IMR-90 (cell line): Measurements from ENCODE around the gene LRRC66. TPM values are rescaled to one million over a fixed set of nuclear protein-coding genes. Genes with fewer than 3 reads are reported as not detected.

Source experiments
- ATAC-seq: fragments of 200-7000 bp; cut with Tn5 transposase; 2 replicates; pipeline ENCODE4 v1.9.1; 2020; ENCODE audit warnings: low read depth, mild to moderate bottlenecking, moderate library complexity
- BruUV-seq: library from RNA; stranded (reverse); fragments of 400-500 nt; replicated peaks from 2 replicates; lab custom pipeline; 2021; lab: Mats Ljungman, UMichigan
- CTCF ChIA-PET: fragments of 300-600 bp; formaldehyde crosslinking; extraction: SDS; loops from one replicate; lab custom pipeline; 2021; ENCODE audit warnings: antibody characterized with exemption; lab: Yijun Ruan, JAX
- POLR2A ChIA-PET: fragments of 300-600 bp; sonication (Branson Sonifier 250); formaldehyde crosslinking; loops from one replicate; lab custom pipeline; 2022; ENCODE audit warnings: antibody characterized with exemption; ENCODE audit not compliant: unreplicated experiment; lab: Charles Lee
- DNase-seq: peaks from one replicate; pipeline ENCODE4 v3.0.0; 2013
- H2AFZ ChIP-seq: replicated peaks from 2 replicates; pipeline ENCODE3; 2013; ENCODE audit warnings: low read length, mild to moderate bottlenecking; ENCODE audit not compliant: poor library complexity
- H2AK5ac ChIP-seq: 2 replicates; pipeline ENCODE4 v1.6.1; 2013; ENCODE audit warnings: low read depth, low read length, inconsistent platforms
- H2AK9ac ChIP-seq: replicated peaks from 2 replicates; pipeline ENCODE3; 2013; ENCODE audit warnings: mild to moderate bottlenecking, low read depth, low read length, moderate library complexity; ENCODE audit not compliant: poor library complexity
- H2BK120ac ChIP-seq: 2 replicates; pipeline ENCODE4 v1.6.1; 2013; ENCODE audit warnings: low read depth, low read length, inconsistent platforms
- H2BK15ac ChIP-seq: 3 replicates; pipeline ENCODE4 v1.6.1; 2013; ENCODE audit warnings: low read depth, low read length, inconsistent platforms
- H2BK20ac ChIP-seq: 2 replicates; pipeline ENCODE4 v1.6.1; 2013; ENCODE audit warnings: low read depth, mild to moderate bottlenecking, inconsistent platforms, low read length, moderate library complexity
- H2BK5ac ChIP-seq: 2 replicates; pipeline ENCODE4 v1.6.1; 2013; ENCODE audit warnings: mild to moderate bottlenecking, low read depth, low read length, inconsistent platforms; ENCODE audit not compliant: poor library complexity, severe bottlenecking
- H3K14ac ChIP-seq: replicated peaks from 2 replicates; pipeline ENCODE4 v1.6.1; 2013; ENCODE audit warnings: low read depth, low read length, inconsistent platforms
- H3K18ac ChIP-seq: 2 replicates; pipeline ENCODE4 v1.6.1; 2013; ENCODE audit warnings: low read depth, low read length, control low read depth
- H3K23ac ChIP-seq: 2 replicates; pipeline ENCODE4 v1.6.1; 2013; ENCODE audit warnings: low read depth, low read length, inconsistent platforms
- H3K27ac ChIP-seq: 2 replicates; pipeline ENCODE4 v1.5.1; 2013; ENCODE audit warnings: mild to moderate bottlenecking, control low read depth, low read length; ENCODE audit not compliant: insufficient read depth
- H3K27me3 ChIP-seq: 2 replicates; pipeline ENCODE4 v1.6.1; 2013; ENCODE audit warnings: low read length; ENCODE audit not compliant: control insufficient read depth, insufficient read depth
- H3K36me3 ChIP-seq: 2 replicates; pipeline ENCODE4 v1.6.1; 2013; ENCODE audit warnings: low read length, mixed read lengths; ENCODE audit not compliant: control insufficient read depth, insufficient read depth
- H3K4ac ChIP-seq: 2 replicates; pipeline ENCODE4 v1.6.1; 2013; ENCODE audit warnings: low read depth, low read length, inconsistent platforms
- H3K4me1 ChIP-seq: 2 replicates; pipeline ENCODE4 v1.6.1; 2013; ENCODE audit warnings: low read length, mixed read lengths; ENCODE audit not compliant: control insufficient read depth, insufficient read depth
- H3K4me2 ChIP-seq: 2 replicates; pipeline ENCODE4 v1.6.1; 2013; ENCODE audit warnings: low read depth, mild to moderate bottlenecking, control low read depth, low read length, moderate library complexity
- H3K4me3 ChIP-seq: 2 replicates; pipeline ENCODE4 v1.5.1; 2013; ENCODE audit warnings: low read depth, mild to moderate bottlenecking, control low read depth, low read length, moderate library complexity; ENCODE audit not compliant: insufficient read depth
- H3K56ac ChIP-seq: 2 replicates; pipeline ENCODE4 v1.6.1; 2013; ENCODE audit warnings: low read length, inconsistent platforms; ENCODE audit not compliant: insufficient read depth; ENCODE audit errors: extremely low read depth
- H3K79me1 ChIP-seq, 2 experiments: 2 replicates each; pipeline ENCODE4 v1.6.1; 2013; ENCODE audit warnings: low read length in 2 of 2, inconsistent platforms in 1 of 2, low read depth in 1 of 2
- H3K9ac ChIP-seq: 2 replicates; pipeline ENCODE4 v1.6.1; 2013; ENCODE audit warnings: low read depth, low read length, control low read depth
- H3K9me1 ChIP-seq: 2 replicates; pipeline ENCODE4 v1.6.1; 2013; ENCODE audit warnings: low read length, inconsistent platforms; ENCODE audit not compliant: insufficient read depth
- H3K9me3 ChIP-seq: 2 replicates; pipeline ENCODE4 v1.6.1; 2013; ENCODE audit warnings: low read length; ENCODE audit not compliant: control insufficient read depth, insufficient read depth
- H4K20me1 ChIP-seq: 2 replicates; pipeline ENCODE4 v1.6.1; 2013; ENCODE audit warnings: low read length, inconsistent platforms; ENCODE audit not compliant: insufficient read depth
- H4K5ac ChIP-seq: 2 replicates; pipeline ENCODE4 v1.6.1; 2013; ENCODE audit warnings: mild to moderate bottlenecking, low read depth, low read length, control low read depth
- H4K8ac ChIP-seq, 2 experiments: 2 replicates each; pipeline ENCODE4 v1.6.1; 2013; ENCODE audit warnings: low read depth in 2 of 2, low read length in 2 of 2, control low read depth in 1 of 2, inconsistent platforms in 1 of 2
- H4K91ac ChIP-seq: 2 replicates; pipeline ENCODE4 v1.6.1; 2013; ENCODE audit warnings: low read depth, low read length, inconsistent platforms; ENCODE audit not compliant: insufficient read depth
- CEBPB ChIP-seq: IDR thresholded peaks from 2 replicates; pipeline ENCODE4 v1.6.1; 2012; ENCODE audit warnings: low read depth, low read length, improper control_type of control experiment
- CHD1 ChIP-seq: IDR thresholded peaks from 2 replicates; pipeline ENCODE4 v1.6.1; 2012; ENCODE audit warnings: low read depth, low read length, improper control_type of control experiment
- CTCF ChIP-seq: conservative IDR thresholded peaks from 2 replicates; pipeline ENCODE4 v1.5.1; 2012; ENCODE audit warnings: mild to moderate bottlenecking, low read depth, low read length, improper control_type of control experiment
- ELK1 ChIP-seq: fragments of 150-350 bp; IDR thresholded peaks from 2 replicates; pipeline ENCODE4 v1.6.1; 2016; ENCODE audit warnings: low read depth, mild to moderate bottlenecking, low read length, moderate library complexity, borderline replicate concordance
- FOS ChIP-seq: fragments of 150-350 bp; IDR thresholded peaks from 2 replicates; pipeline ENCODE4 v1.6.1; 2016; ENCODE audit warnings: low read depth, low read length
- MAFK ChIP-seq: IDR thresholded peaks from 2 replicates; pipeline ENCODE4 v1.6.1; 2012; ENCODE audit warnings: low read depth, low read length, improper control_type of control experiment
- MXI1 ChIP-seq: IDR thresholded peaks from 2 replicates; pipeline ENCODE4 v1.6.1; 2012; ENCODE audit warnings: low read depth, mild to moderate bottlenecking, low read length, moderate library complexity, borderline replicate concordance
- NFE2L2 ChIP-seq: fragments of 150-350 bp; IDR thresholded peaks from 2 replicates; pipeline ENCODE4 v1.6.1; 2016; ENCODE audit warnings: low read depth, mild to moderate bottlenecking, low read length
- POLR2A ChIP-seq: IDR thresholded peaks from 2 replicates; pipeline ENCODE4 v1.6.1; 2012; ENCODE audit warnings: mild to moderate bottlenecking, low read depth, low read length
- RAD21 ChIP-seq: IDR thresholded peaks from 2 replicates; pipeline ENCODE4 v1.6.1; 2012; ENCODE audit warnings: low read length, improper control_type of control experiment
- RCOR1 ChIP-seq: IDR thresholded peaks from 2 replicates; pipeline ENCODE4 v1.6.1; 2012; ENCODE audit warnings: mild to moderate bottlenecking, low read length, improper control_type of control experiment; ENCODE audit not compliant: insufficient replicate concordance
- USF2 ChIP-seq: fragments of 150-350 bp; IDR thresholded peaks from 2 replicates; pipeline ENCODE4 v1.6.1; 2017; ENCODE audit warnings: mild to moderate bottlenecking, antibody characterized with exemption, low read length, low read depth
- WGBS, 2 experiments: methylation state at CpG; one replicate each; pipeline versions ENCODE4 v1.1.5 to v1.1.7; 2013; ENCODE audit warnings: missing lambda C conversion rate in 2 of 2; ENCODE audit not compliant: insufficient read length in 1 of 2; ENCODE audit errors: extremely low coverage in 2 of 2; 5-methylcytosine and 5-hydroxymethylcytosine counted together
- dilution Hi-C: fragments of 300-500 bp; cut with HindIII; formaldehyde crosslinking; loops from one replicate; pipeline ENCODE4 v1.14.3; 2018; ENCODE audit warnings: low sequenced_read_pairs; ENCODE audit not compliant: unreplicated experiment
- in situ Hi-C: fragments of 300-500 bp; cut with MboI; formaldehyde crosslinking; loops from 3 replicates; pipeline ENCODE4 v1.14.3; 2019; ENCODE audit warnings: low sequenced_read_pairs, inconsistent platforms, mixed read lengths
- intact Hi-C: fragments of 100-400 bp; cut with micrococcal nuclease; formaldehyde crosslinking; loops from 2 replicates; pipeline ENCODE4 v1.10.0; 2022
- polyA plus RNA-seq, 3 experiments: library from polyadenylated mRNA; depleted of rRNA; stranded (reverse); fragments of >200 nt; gene quantifications; 2 replicates each; pipeline ENCODE4 v1.2.3, GENCODE V29; 2012; ENCODE audit warnings: low replicate concordance in 1 of 3
- total RNA-seq: library from RNA; depleted of rRNA; stranded (reverse); fragments of >200 nt; gene quantifications from 2 replicates; pipeline ENCODE4 v1.2.3, GENCODE V29; 2012

LRRC66 gene
- total and polyA plus RNA-seq, 2 of the 4 experiments (the other 2 are of a cell fraction), result 0.09 to 0.18 TPM

- Histone ChIP-seq H3K56ac (no peak overlapping the region), H4K5ac (no peak overlapping the region), H3K14ac (no peak overlapping the region), H2AK5ac (no peak overlapping the region), H3K4me1 (no peaks in the 10 kb centered on the region), H2BK5ac (no peak overlapping the region), H3K36me3 (no peaks in the 10 kb centered on the region), H3K27ac (no peak overlapping the region), H4K8ac (no peak overlapping the region), H2AFZ (no peak overlapping the region), H3K4me3 (no peak overlapping the region), H4K20me1 (no peaks in the 10 kb centered on the region), H3K27me3 (no peaks in the 10 kb centered on the region), H2BK120ac (no peak overlapping the region), H3K9me3 (no peaks in the 10 kb centered on the region), H3K18ac (no peak overlapping the region), H4K91ac (no peak overlapping the region), H2BK20ac (no peak overlapping the region), H3K79me1 (no peaks in the 10 kb centered on the region), H2BK15ac (no peak overlapping the region), H2AK9ac (no peak overlapping the region), H3K4me2 (no peak overlapping the region), H3K4ac (no peak overlapping the region), H3K9ac (no peak overlapping the region), H3K9me1 (no peaks in the 10 kb centered on the region), H3K23ac (no peak overlapping the region)
- no peak for TF ChIP-seq RAD21
- no peak for TF ChIP-seq CEBPB
- TF ChIP-seq RCOR1, result no peak
- TF ChIP-seq MXI1, result no peak
- TF ChIP-seq POLR2A, result no peak
- no peak for TF ChIP-seq CTCF
- TF ChIP-seq CHD1, result no peak
- TF ChIP-seq NFE2L2, result no peak
- TF ChIP-seq MAFK, result no peak
- no peak for TF ChIP-seq FOS
- TF ChIP-seq USF2, result no peak
- TF ChIP-seq ELK1, result no peak
- no TSS peak for BruUV-seq
- WGBS, 2 experiments, result no CpG with 5 or more reads among the region's 1 CpG
- dilution Hi-C loops, result no loop called here
- ATAC-seq, result no peak
- intact Hi-C loops, result no loop called here
- CTCF ChIA-PET, result no interaction called here
- in situ Hi-C loops, result no loop called here
- POLR2A ChIA-PET, result no interaction called here
- DNase-seq, result no peak
Observed at GRCh38 chr4:52069571-52069970, 49.4 kb upstream of the LRRC66 start.
